SU-DHL-6 (cell line): ENCODE data around the gene RUFY3.

Experiments
- H2AFZ ChIP-seq: fragments of 200-600 bp; sonication (generic); 2 replicates; pipeline ENCODE4 v1.6.1; 2014; ENCODE audit warnings: low read depth, mild to moderate bottlenecking, moderate library complexity, mixed read lengths, antibody characterized with exemption, low read length; ENCODE audit not compliant: severe bottlenecking
- H3F3A ChIP-seq: fragments of 200-600 bp; shearing (Covaris generic); 2 replicates; pipeline ENCODE4 v1.6.0; 2016; ENCODE audit warnings: antibody characterized with exemption, mild to moderate bottlenecking; ENCODE audit not compliant: insufficient read depth
- H3K27ac ChIP-seq: fragments of 200-600 bp; sonication (generic); 2 replicates; pipeline ENCODE4 v1.5.1; 2016; ENCODE audit warnings: low read depth, mild to moderate bottlenecking, low read length, moderate library complexity, mixed read lengths
- H3K27me3 ChIP-seq: fragments of 200-600 bp; sonication (generic), shearing (Covaris generic); 2 replicates; pipeline ENCODE4 v1.6.0; 2014; ENCODE audit warnings: mild to moderate bottlenecking, low read length
- H3K36me3 ChIP-seq: fragments of 200-600 bp; sonication (generic); 2 replicates; pipeline ENCODE4 v1.6.1; 2014; ENCODE audit warnings: mild to moderate bottlenecking, low read length, mixed read lengths
- H3K4me2 ChIP-seq: fragments of 300-600, 200-600 bp; shearing (Covaris generic), sonication (generic); 2 replicates; pipeline ENCODE4 v1.6.0; 2014; ENCODE audit warnings: low read length, low read depth, mild to moderate bottlenecking; ENCODE audit not compliant: poor library complexity, severe bottlenecking
- H3K4me3 ChIP-seq: fragments of 200-600 bp; sonication (generic); 2 replicates; pipeline ENCODE4 v1.5.1; 2014; ENCODE audit warnings: antibody characterized with exemption, low read length, mild to moderate bottlenecking, mixed read lengths; ENCODE audit not compliant: insufficient read depth, poor library complexity, severe bottlenecking
- H3K79me2 ChIP-seq: fragments of 200-600 bp; sonication (generic); 2 replicates; pipeline ENCODE4 v1.6.1; 2014; ENCODE audit warnings: mild to moderate bottlenecking, low read length, moderate library complexity; ENCODE audit not compliant: insufficient read depth
- H3K9ac ChIP-seq: fragments of 200-600 bp; sonication (generic); 2 replicates; pipeline ENCODE4 v1.7.0; 2014; ENCODE audit warnings: mild to moderate bottlenecking, low read length
- H3K9me2 ChIP-seq: fragments of 200-600 bp; sonication (generic); replicated peaks from 2 replicates; pipeline ENCODE4 v1.6.1; 2014; ENCODE audit warnings: low read length; ENCODE audit not compliant: insufficient read depth
- H3K9me3 ChIP-seq: fragments of 200-600 bp; sonication (generic); 2 replicates; pipeline ENCODE4 v1.6.1; 2014; ENCODE audit warnings: low read length, mixed read lengths; ENCODE audit not compliant: insufficient read depth
- H4K20me1 ChIP-seq: fragments of 200-600 bp; sonication (generic); 2 replicates; pipeline ENCODE4 v1.6.1; 2014; ENCODE audit warnings: low read depth, mild to moderate bottlenecking, antibody characterized with exemption, low read length, moderate library complexity, mixed read lengths
- CTCF ChIP-seq: fragments of 200-600 bp; sonication (generic); IDR thresholded peaks from one replicate; pipeline ENCODE4 v1.5.1; 2017; ENCODE audit warnings: antibody characterized with exemption, mild to moderate bottlenecking, low read length, moderate library complexity; ENCODE audit not compliant: insufficient read depth, poor library complexity, severe bottlenecking
- EZH2phosphoT487 ChIP-seq: fragments of 200-600 bp; sonication (generic), shearing (Covaris generic); conservative IDR thresholded peaks from 2 replicates; pipeline ENCODE4 v1.6.1; 2018; ENCODE audit warnings: mild to moderate bottlenecking, antibody characterized with exemption, low read length, moderate library complexity, mixed read lengths

RUFY3 gene

GRCh38 chr4:70783096-70783495 lies 61.3 kb downstream of the RUFY3 start:
- no peak for TF ChIP-seq CTCF
- TF ChIP-seq EZH2phosphoT487 = no peak
- Histone ChIP-seq H4K20me1 (no peaks in the 10 kb centered on the region), H3K36me3 (no peaks in the 10 kb centered on the region), H3K4me2 (no peak overlapping the region), H3K9me2 (no peaks in the 10 kb centered on the region), H3K79me2 (no peaks in the 10 kb centered on the region), H3K9ac (no peak overlapping the region), H3K27me3 (no peaks in the 10 kb centered on the region), H3F3A (no peaks in the 10 kb centered on the region), H3K27ac (no peak overlapping the region), H3K4me3 (no peak overlapping the region), H3K9me3 (no peaks in the 10 kb centered on the region), H2AFZ (no peak overlapping the region)

- Histone ChIP-seq H2AFZ (no peak overlapping the region), H3K36me3 (no peaks in the 10 kb centered on the region), H3K4me3 (no peak overlapping the region)
Observed at GRCh38 chr4:70787496-70787895, 65.7 kb downstream of the RUFY3 start.

GRCh38 chr4:70788733-70789132 lies 67.0 kb downstream of the RUFY3 start:
- H3K27ac ChIP-seq = no peak overlapping the region
- H3K36me3 ChIP-seq = no peaks in the 10 kb centered on the region
- no peaks in the 10 kb centered on the region for H3F3A ChIP-seq
- no peak overlapping the region for H3K4me2 ChIP-seq
- no peaks in the 10 kb centered on the region for H3K79me2 ChIP-seq
- H3K9me2 ChIP-seq = no peaks in the 10 kb centered on the region
- H2AFZ ChIP-seq = no peak overlapping the region
- TF ChIP-seq CTCF (no peak), EZH2phosphoT487 (no peak)
- no peaks in the 10 kb centered on the region for H4K20me1 ChIP-seq
- no peak overlapping the region for H3K4me3 ChIP-seq
- H3K27me3 ChIP-seq = no peaks in the 10 kb centered on the region
- no peak overlapping the region for H3K9ac ChIP-seq
- no peaks in the 10 kb centered on the region for H3K9me3 ChIP-seq

More at GRCh38 chr4:70787496-70787895, 65.7 kb downstream of the RUFY3 start:
- H3K9ac ChIP-seq = no peak overlapping the region
- no peaks in the 10 kb centered on the region for H3K9me3 ChIP-seq
- H3K27ac ChIP-seq = no peak overlapping the region
- H3K79me2 ChIP-seq = no peaks in the 10 kb centered on the region
- no peak overlapping the region for H3K4me2 ChIP-seq
- no peaks in the 10 kb centered on the region for H3K27me3 ChIP-seq
- no peaks in the 10 kb centered on the region for H3K9me2 ChIP-seq
- H4K20me1 ChIP-seq = no peaks in the 10 kb centered on the region
- H3F3A ChIP-seq = no peaks in the 10 kb centered on the region
- TF ChIP-seq EZH2phosphoT487 (no peak), CTCF (no peak)

GRCh38 chr4:70793626-70794025 lies 71.9 kb downstream of the RUFY3 start:
- H3K79me2 ChIP-seq = no peaks in the 10 kb centered on the region
- no peaks in the 10 kb centered on the region for H3K9me2 ChIP-seq
- H3K27ac ChIP-seq = no peak overlapping the region
- H3K36me3 ChIP-seq = no peaks in the 10 kb centered on the region
- no peaks in the 10 kb centered on the region for H3K27me3 ChIP-seq
- no peak overlapping the region for H3K4me2 ChIP-seq
- TF ChIP-seq EZH2phosphoT487 = no peak
- no peak for TF ChIP-seq CTCF
- H2AFZ ChIP-seq = no peak overlapping the region
- H3K4me3 ChIP-seq = no peak overlapping the region
- H4K20me1 ChIP-seq = no peaks in the 10 kb centered on the region
- no peaks in the 10 kb centered on the region for H3F3A ChIP-seq
- no peaks in the 10 kb centered on the region for H3K9me3 ChIP-seq
- H3K9ac ChIP-seq = no peak overlapping the region
